GM19239 (cell line): ENCODE measurements around the gene NHSL2.
"Not testable (repeated sequence)": the region's sequence is repeated elsewhere in the genome, so short reads cannot be mapped to it uniquely, and the experiment has no call there.

Experiments
- DNase-seq: peaks from one replicate; pipeline ENCODE4 v3.0.0; 2011; ENCODE audit warnings: low spot score; ENCODE audit not compliant: insufficient read length
- FAIRE-seq: peaks from 2 replicates; lab custom pipeline; 2011; peaks lifted over from hg19 to GRCh38; lab: Jason Lieb, UNC

The NHSL2 gene

GRCh38 chrX:72058346-72058745 lies 147.7 kb downstream of the NHSL2 start:
- not testable (repeated sequence) for FAIRE-seq, DNase-seq

DNA sequence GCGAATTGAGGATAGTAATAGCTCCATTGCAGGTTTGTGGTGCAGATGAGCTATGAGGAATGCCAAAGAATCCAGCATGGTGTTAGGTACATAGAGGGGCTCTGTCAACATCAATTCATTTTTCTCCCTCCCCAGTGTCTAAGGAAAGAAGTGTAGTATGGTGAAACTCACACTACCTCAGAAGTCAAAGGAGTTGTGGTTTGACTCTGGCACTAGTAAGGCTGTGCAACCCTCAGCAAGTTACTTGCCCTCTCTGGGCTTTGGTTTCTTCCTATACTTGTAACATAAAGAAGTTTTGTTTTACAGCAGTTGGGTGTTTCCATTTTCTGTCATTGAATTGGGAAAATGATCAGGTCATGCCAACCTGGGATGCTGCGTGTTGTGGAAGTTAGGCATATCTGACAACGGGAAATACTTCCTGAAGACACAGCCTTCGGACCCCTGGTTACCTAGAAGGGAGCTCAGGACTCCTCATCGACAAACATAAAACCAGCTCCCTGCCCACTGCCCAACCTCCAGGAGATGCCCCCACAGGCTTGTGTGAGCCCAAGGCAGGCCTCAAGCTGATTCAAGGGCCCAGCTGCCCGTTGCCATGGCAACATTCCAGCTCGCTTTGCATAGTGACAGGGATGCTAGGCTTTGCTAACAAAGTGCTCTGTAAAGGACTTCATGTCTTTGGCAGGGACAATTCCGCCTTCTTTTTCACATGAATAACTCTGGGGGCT lies 149.7 kb downstream of the NHSL2 start:
- FAIRE-seq = no peak
- no peak for DNase-seq

GRCh38 chrX:72060921-72061490 lies 150.4 kb downstream of the NHSL2 start:
- no peak for FAIRE-seq
- DNase-seq = no peak

DNA sequence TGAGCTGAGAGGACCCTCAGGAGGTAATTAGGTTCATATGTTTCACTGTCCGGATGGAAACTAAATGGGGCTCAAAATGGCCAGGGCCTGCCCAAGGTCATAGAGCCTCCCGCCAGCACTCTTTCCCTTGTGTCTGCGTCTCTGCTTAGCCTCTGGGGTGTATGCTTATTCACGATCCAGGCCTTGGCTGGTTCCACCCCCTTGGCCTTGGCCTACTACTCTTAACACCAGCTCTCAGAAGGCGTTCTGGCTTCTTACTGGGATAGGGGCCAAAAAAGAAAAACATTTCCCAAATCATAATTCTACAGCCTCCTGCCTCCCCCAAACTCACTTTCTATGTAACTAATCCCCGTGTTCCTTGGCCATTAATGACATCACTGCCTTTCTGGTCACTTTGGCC lies 152.3 kb downstream of the NHSL2 start:
- no peak for FAIRE-seq
- DNase-seq = no peak

- FAIRE-seq = no peak
- DNase-seq = no peak
These were observed 158.9 kb downstream of the NHSL2 start for GRCh38 chrX:72069350-72070160.

- DNase-seq (no peak), FAIRE-seq (no peak)
These were observed 160.6 kb downstream of the NHSL2 start for GRCh38 chrX:72071213-72071612.

- no peak for DNase-seq
- no peak for FAIRE-seq
These were observed 163.0 kb downstream of the NHSL2 start for GRCh38 chrX:72073633-72074032.

- DNase-seq (no peak), FAIRE-seq (no peak)
These were observed 167.8 kb downstream of the NHSL2 start for GRCh38 chrX:72078411-72078810.

- FAIRE-seq = no peak
- DNase-seq = no peak
These were observed 169.0 kb downstream of the NHSL2 start for GRCh38 chrX:72079607-72080006.

GRCh38 chrX:72080150-72080549 lies 169.5 kb downstream of the NHSL2 start:
- FAIRE-seq = no peak
- DNase-seq = no peak

- DNase-seq (no peak), FAIRE-seq (no peak)
These were observed 170.2 kb downstream of the NHSL2 start for GRCh38 chrX:72080800-72081199.

GRCh38 chrX:72081605-72082320 lies 171.1 kb downstream of the NHSL2 start:
- no peak for DNase-seq
- no peak for FAIRE-seq

DNA sequence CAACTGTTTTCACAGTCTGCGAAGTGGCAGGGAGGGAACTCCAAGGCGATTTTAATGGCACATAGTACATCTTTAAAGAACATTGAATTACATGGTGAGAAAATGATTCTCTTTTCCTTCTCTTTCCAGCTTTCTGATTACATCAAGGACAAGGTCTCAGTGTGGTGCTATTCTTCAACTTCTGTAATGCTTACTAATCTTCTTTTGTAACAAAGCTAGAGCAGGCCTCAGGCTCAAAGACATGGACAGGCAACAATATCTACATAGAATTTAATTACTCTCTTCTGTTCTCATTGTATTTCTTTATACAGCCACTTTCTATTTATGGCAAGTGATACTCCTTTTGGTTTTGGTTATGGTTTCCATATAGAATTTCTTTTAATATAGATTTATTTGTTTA lies 172.6 kb downstream of the NHSL2 start:
- DNase-seq (no peak), FAIRE-seq (no peak)

DNA sequence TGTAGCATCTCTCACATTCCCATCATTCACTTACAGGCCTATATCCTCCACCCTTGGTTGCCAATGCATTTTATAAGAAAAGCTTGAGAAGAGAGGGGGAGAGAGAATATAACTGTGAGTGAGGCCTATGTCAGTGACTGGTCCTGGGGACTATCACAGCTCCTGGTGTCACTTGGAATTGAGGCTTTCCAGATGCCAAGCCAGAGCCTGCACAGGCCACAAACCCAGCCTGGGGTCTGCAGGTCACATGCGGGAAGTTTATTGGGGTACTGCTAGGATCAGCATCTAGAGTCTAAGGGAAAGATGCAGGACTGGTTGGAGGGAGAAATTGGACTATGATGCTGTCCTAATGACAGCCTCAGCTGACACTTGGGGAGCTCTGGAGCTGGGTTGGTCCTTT lies 173.5 kb downstream of the NHSL2 start:
- DNase-seq (no peak), FAIRE-seq (no peak)

DNA sequence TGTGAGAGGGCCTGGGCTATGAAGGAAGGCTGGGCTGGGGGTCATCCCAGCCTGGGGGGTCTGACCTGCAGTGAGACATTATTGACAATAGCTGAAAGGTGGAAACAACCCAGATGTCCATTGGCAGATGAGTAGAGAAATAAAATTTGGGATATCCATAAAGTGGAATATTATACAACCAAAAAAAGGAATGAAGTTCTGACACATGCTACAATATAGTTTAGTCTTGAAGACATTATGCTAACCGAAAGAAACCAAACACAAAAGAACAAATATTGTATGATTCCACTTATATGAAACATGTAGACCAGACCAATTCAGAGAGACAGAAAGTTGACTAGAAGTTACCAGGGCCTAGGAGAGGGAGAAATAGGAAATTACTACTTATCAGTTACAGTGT lies 176.3 kb downstream of the NHSL2 start:
- FAIRE-seq = no peak

GRCh38 chrX:72088761-72089160 lies 178.1 kb downstream of the NHSL2 start:
- no peak for DNase-seq
- no peak for FAIRE-seq

More for the DNA sequence above, 176.3 kb downstream of the NHSL2 start:
- DNase-seq = no peak

DNA sequence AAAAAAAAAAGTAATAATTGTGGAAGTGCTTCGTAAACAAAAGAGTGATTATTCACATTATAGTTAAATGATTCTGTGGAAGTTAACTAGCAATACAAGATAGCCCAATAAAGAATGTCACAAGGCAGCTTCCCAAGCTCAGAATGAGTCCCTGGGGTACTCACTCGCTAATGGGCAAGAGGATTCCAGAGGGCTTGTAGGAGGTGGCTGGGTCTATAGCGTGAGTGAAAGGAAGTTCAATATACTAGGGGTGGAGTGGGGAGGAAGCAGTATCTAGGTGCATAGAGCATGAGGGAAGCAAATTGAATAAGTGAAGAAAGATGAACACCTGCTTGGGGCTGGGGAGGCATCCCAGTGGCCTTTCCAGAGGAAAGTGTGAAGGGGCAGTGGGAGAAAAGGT lies 178.6 kb downstream of the NHSL2 start:
- FAIRE-seq (no peak), DNase-seq (no peak)

DNA sequence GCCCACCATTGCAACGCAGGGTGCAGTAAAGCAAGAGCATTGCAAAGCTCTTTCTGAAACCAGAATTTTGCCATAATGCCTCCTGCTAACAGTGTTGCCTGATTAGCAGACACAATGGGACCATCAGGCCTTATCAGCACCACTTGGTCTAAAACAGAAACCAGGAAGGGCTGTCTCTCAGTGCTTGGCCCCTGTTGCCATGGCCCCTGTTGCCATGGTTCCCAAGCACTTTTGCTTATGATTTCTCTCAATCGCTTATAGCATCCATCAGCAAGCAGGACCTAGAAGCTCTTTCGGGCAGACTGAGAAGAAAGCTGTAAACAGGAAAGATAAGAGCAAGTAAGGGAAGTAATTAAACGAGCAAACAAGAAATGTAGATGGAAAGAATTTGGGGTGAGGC lies 184.2 kb downstream of the NHSL2 start:
- DNase-seq = peak; percentile 20
- no peak for FAIRE-seq

DNA sequence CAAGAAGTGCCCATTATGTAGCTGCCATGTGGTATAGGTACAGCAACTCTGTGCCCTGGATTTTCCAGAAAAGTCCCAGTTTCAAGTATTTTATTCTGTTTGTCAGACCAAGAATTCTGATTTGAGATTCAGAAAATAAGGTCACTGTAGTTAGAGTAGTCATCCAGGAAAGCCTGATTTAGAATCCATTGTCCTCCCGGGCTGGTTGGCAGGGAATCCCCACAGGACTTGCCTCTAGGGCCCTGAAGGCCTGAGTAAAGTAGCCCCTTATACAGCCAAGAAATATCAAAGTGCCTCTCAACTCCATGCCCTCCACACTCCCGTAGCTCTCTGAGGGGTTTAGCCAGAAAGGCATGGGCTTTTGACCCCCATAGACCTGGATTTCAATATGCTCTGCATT lies 184.7 kb downstream of the NHSL2 start:
- DNase-seq (no peak), FAIRE-seq (no peak)

- FAIRE-seq (no peak), DNase-seq (no peak)
These were observed 186.5 kb downstream of the NHSL2 start for GRCh38 chrX:72097098-72097497.
